GM23248 (cell line): Measurements from ENCODE around the gene OPRD1. TPM values are rescaled to one million over a fixed set of nuclear protein-coding genes. Genes with fewer than 3 reads are reported as not detected.

Source experiments
- DNase-seq: peaks from one replicate; pipeline ENCODE4 v3.0.0-alpha.2; 2015
- H2AFZ ChIP-seq: fragments of 200-600 bp; sonication (generic); 2 replicates; pipeline ENCODE4 v1.6.1; 2016; ENCODE audit warnings: antibody characterized with exemption
- H3F3A ChIP-seq: fragments of 200-600 bp; sonication (generic); 2 replicates; pipeline ENCODE4 v1.6.1; 2016; ENCODE audit warnings: mild to moderate bottlenecking, antibody characterized with exemption, mixed run types; ENCODE audit not compliant: insufficient read depth
- H3K27ac ChIP-seq: fragments of 200-600 bp; sonication (generic); 2 replicates; pipeline ENCODE4 v1.5.1; 2016; ENCODE audit warnings: mild to moderate bottlenecking
- H3K27me3 ChIP-seq: fragments of 200-600 bp; sonication (generic); replicated peaks from 2 replicates; pipeline ENCODE4 v1.6.1; 2016; ENCODE audit warnings: mild to moderate bottlenecking; ENCODE audit not compliant: insufficient read depth
- H3K36me3 ChIP-seq: fragments of 200-600 bp; sonication (generic); 2 replicates; pipeline ENCODE4 v1.6.1; 2016; ENCODE audit warnings: low read depth, mild to moderate bottlenecking
- H3K4me1 ChIP-seq: fragments of 200-600 bp; sonication (generic); 2 replicates; pipeline ENCODE4 v1.6.1; 2016; ENCODE audit warnings: mild to moderate bottlenecking; ENCODE audit not compliant: insufficient read depth
- H3K4me2 ChIP-seq: fragments of 200-600 bp; sonication (generic); one replicate; pipeline ENCODE4 v1.6.1; 2016; ENCODE audit warnings: mild to moderate bottlenecking; ENCODE audit not compliant: unreplicated experiment
- H3K4me3 ChIP-seq: fragments of 200-600 bp; sonication (generic); 2 replicates; pipeline ENCODE4 v1.5.1; 2016; ENCODE audit warnings: mild to moderate bottlenecking
- H3K79me2 ChIP-seq: fragments of 200-600 bp; sonication (generic); 2 replicates; pipeline ENCODE4 v1.6.1; 2016; ENCODE audit warnings: mild to moderate bottlenecking; ENCODE audit not compliant: insufficient read depth
- H3K9ac ChIP-seq: fragments of 200-600 bp; sonication (generic); 2 replicates; pipeline ENCODE4 v1.6.1; 2016; ENCODE audit warnings: mild to moderate bottlenecking
- H3K9me2 ChIP-seq: fragments of 200-600 bp; sonication (generic); 2 replicates; pipeline ENCODE4 v1.6.1; 2016; ENCODE audit warnings: mixed run types, mild to moderate bottlenecking, moderate library complexity; ENCODE audit not compliant: insufficient read depth
- H3K9me3 ChIP-seq: fragments of 200-600 bp; sonication (generic); one replicate; pipeline ENCODE4 v1.6.1; 2017; ENCODE audit warnings: low read depth
- H4K20me1 ChIP-seq: fragments of 200-600 bp; sonication (generic); 2 replicates; pipeline ENCODE4 v1.6.0; 2016; ENCODE audit not compliant: insufficient read depth
- EZH2 ChIP-seq: fragments of 200-600 bp; sonication (generic); IDR thresholded peaks from 2 replicates; pipeline ENCODE4 v1.6.1; 2018; ENCODE audit warnings: antibody characterized with exemption, mild to moderate bottlenecking; ENCODE audit not compliant: insufficient read depth, poor library complexity, severe bottlenecking
- EZH2phosphoT487 ChIP-seq: fragments of 200-600 bp; sonication (generic); IDR thresholded peaks from 2 replicates; pipeline ENCODE4 v1.6.1; 2018; ENCODE audit warnings: antibody characterized with exemption, moderate library complexity, mild to moderate bottlenecking, low read depth; ENCODE audit not compliant: insufficient read depth
- WGBS, 2 experiments: methylation state at CpG; one replicate each; pipeline ENCODE4 v1.1.6; 2015 to 2017; ENCODE audit warnings: low lambda C conversion rate in 2 of 2, low coverage in 1 of 2; ENCODE audit errors: missing lambda C conversion rate in 2 of 2; 5-methylcytosine and 5-hydroxymethylcytosine counted together
- in situ Hi-C: fragments of 300-500 bp; cut with MboI; formaldehyde crosslinking; loops from 2 replicates; pipeline ENCODE4 v1.15.0; 2020
- polyA plus RNA-seq: library from polyadenylated mRNA; unstranded; fragments of >200 nt; fragmentation: Nextera tagmentation; extraction: Ambion mirVana; gene quantifications from 2 replicates; pipeline ENCODE4 v1.2.1, GENCODE V29; 2016
- total RNA-seq: library from RNA; depleted of rRNA; stranded (reverse); fragments of >200 nt; shearing (Covaris generic); gene quantifications from 2 replicates; pipeline ENCODE4 v1.2.3, GENCODE V29; 2014

OPRD1 gene
- total and polyA plus RNA-seq, 2 experiments from 2014 or later, result not detected

DNA sequence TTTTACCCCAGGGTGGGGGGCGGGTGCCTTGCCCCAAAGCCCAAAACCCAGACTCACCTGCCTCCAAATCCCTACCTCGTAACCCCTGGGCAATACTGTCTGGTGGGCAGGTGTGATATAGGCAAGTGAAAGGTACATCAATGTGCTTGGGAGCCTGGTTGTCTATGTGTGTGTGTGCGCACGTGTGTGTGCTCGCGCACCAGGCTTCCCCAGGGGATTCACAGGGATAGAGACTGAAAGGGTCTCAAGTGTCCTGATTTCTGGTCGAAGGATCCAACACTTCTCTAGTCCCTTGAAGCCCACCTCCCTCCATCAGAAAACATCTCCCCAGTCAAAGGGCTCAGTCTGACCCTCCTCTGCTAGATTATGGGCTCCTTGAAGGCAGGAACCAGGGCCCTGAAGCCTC is 73.5 kb downstream of the OPRD1 start:
- DNase-seq, result no peak
- TF ChIP-seq EZH2phosphoT487 (no peak), EZH2 (no peak)
- H3K4me1 ChIP-seq, result peaks cover 5% of the 10 kb centered on the region; the same call in 1 of the 2 replicates
- no peaks in the 10 kb centered on the region for H3K27me3 ChIP-seq
- H3K9me2 ChIP-seq, result no peaks in the 10 kb centered on the region
- no peaks in the 10 kb centered on the region for H3K36me3 ChIP-seq
- no peaks in the 10 kb centered on the region for H4K20me1 ChIP-seq
- no peaks in the 10 kb centered on the region for H3K9me3 ChIP-seq
- no peak overlapping the region for H3K4me2 ChIP-seq
- H3K4me3 ChIP-seq, result no peak overlapping the region
- no peak overlapping the region for H3K9ac ChIP-seq
- no peak overlapping the region for H2AFZ ChIP-seq
- H3K27ac ChIP-seq, result no peak overlapping the region
- in situ Hi-C loops, result loop anchor here (5.0 to 10.0 kb wide), 2 partner anchors 147 to 309 kb away; no protein-coding TSS in a partner anchor
- peaks cover 9% of the 10 kb centered on the region for H3F3A ChIP-seq
- no peaks in the 10 kb centered on the region for H3K79me2 ChIP-seq
- WGBS, 2 experiments, result 71 to 72% methylated on average over 7 of the region's 7 CpGs

DNA sequence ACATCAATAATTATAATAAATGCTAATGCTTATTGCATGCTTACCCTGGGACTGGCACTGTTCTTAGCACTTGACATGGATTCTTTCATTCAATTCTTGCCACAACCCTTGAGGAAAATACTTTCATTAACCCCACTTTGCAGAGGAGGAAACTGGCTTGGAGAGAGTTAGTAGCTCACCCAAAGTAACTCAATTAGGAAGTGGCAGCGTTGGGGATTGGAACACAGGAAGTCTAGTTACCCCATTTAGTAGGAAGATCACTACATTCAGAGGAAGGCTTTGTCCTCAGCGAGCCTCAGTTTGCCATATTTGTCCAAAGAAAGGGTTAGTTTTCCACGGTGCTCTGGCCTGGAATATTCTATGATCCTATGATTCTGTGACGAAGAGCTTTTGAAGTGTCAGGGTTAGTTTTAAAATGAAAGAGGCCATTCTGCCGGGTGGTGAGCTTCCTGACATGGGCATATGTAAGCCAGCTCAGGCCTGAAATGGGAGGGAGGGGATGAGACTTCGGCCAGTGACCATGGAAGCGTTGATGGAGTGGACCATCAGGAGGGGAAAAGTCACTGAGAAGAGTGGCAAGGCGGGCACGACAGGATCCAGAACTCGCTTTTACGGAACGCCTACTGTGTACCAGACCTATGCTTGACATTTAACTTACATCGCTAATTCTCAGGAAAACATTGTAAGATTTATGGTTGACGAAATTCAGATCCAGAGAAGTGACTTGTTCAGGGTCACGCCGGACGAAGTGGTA is 74.2 kb downstream of the OPRD1 start:
- in situ Hi-C loops, result loop anchor here (5.0 to 10.0 kb wide), 2 partner anchors 146 to 309 kb away; no protein-coding TSS in a partner anchor
- H3K9me2 ChIP-seq, result no peaks in the 10 kb centered on the region
- H3K4me2 ChIP-seq, result peak overlapping the region; percentile 82

GRCh38 chr1:28886731-28887418 is 74.9 kb downstream of the OPRD1 start:
- Histone ChIP-seq H4K20me1 (no peaks in the 10 kb centered on the region), H3K9ac (peak overlapping the region; percentile 66), H3K4me3 (peak overlapping the region; percentile 76), H3K79me2 (no peaks in the 10 kb centered on the region), H3K9me3 (no peaks in the 10 kb centered on the region), H3K27me3 (no peaks in the 10 kb centered on the region), H3K4me1 (peaks cover 5% of the 10 kb centered on the region; the same call in 1 of the 2 replicates), H3K27ac (no peak overlapping the region), H2AFZ (peak overlapping the region; percentile 87), H3K4me2 (peak overlapping the region; percentile 82), H3K36me3 (no peaks in the 10 kb centered on the region), H3F3A (peaks cover 9% of the 10 kb centered on the region), H3K9me2 (no peaks in the 10 kb centered on the region)
- DNase-seq, result peak; percentile 71
- WGBS, 2 experiments, result 4 to 5% methylated on average over 23 to 43 of the region's 43 CpGs
- TF ChIP-seq EZH2phosphoT487, result no peak
- TF ChIP-seq EZH2, result no peak
- in situ Hi-C loops, result loop anchor here (5.0 to 10.0 kb wide), 2 partner anchors 145 to 308 kb away; no protein-coding TSS in a partner anchor

More for the DNA sequence above, 74.2 kb downstream of the OPRD1 start:
- Histone ChIP-seq H3K9me3 (no peaks in the 10 kb centered on the region), H3K36me3 (no peaks in the 10 kb centered on the region), H2AFZ (peak overlapping the region; percentile 87), H3K27ac (no peak overlapping the region), H3K4me1 (peaks cover 5% of the 10 kb centered on the region; the same call in 1 of the 2 replicates), H3K27me3 (no peaks in the 10 kb centered on the region), H3K4me3 (peak overlapping the region; percentile 76; the same call in 1 of the 2 replicates), H3F3A (peaks cover 9% of the 10 kb centered on the region), H3K9ac (no peak overlapping the region; the same call in 1 of the 2 replicates), H4K20me1 (no peaks in the 10 kb centered on the region), H3K79me2 (no peaks in the 10 kb centered on the region)
- peak; percentile 7 for DNase-seq
- no peak for TF ChIP-seq EZH2
- TF ChIP-seq EZH2phosphoT487, result no peak
- 63 to 64% methylated on average over 17 of the region's 17 CpGs for WGBS, 2 experiments

GRCh38 chr1:28887419-28887834 is 75.5 kb downstream of the OPRD1 start:
- Histone ChIP-seq H2AFZ (peak overlapping the region; percentile 87), H3F3A (peaks cover 9% of the 10 kb centered on the region), H3K4me1 (peaks cover 5% of the 10 kb centered on the region; the same call in 1 of the 2 replicates), H3K9me3 (no peaks in the 10 kb centered on the region), H3K27me3 (no peaks in the 10 kb centered on the region), H3K9ac (peak overlapping the region; percentile 66), H3K36me3 (no peaks in the 10 kb centered on the region), H3K9me2 (no peaks in the 10 kb centered on the region), H3K27ac (no peak overlapping the region), H3K4me2 (peak overlapping the region; percentile 82), H3K79me2 (no peaks in the 10 kb centered on the region), H3K4me3 (peak overlapping the region; percentile 76), H4K20me1 (no peaks in the 10 kb centered on the region)
- in situ Hi-C loops, result loop anchor here (5.0 to 10.0 kb wide), 2 partner anchors 145 to 307 kb away; no protein-coding TSS in a partner anchor
- no peak for TF ChIP-seq EZH2
- no peak for TF ChIP-seq EZH2phosphoT487
- DNase-seq, result peak; percentile 25
- 4 to 7% methylated on average over 3 to 24 of the region's 41 CpGs for WGBS, 2 experiments
